ENCODE data around the gene MYH16. TPM values are rescaled to one million over a fixed set of nuclear protein-coding genes. Genes with fewer than 3 reads are reported as not detected.

Gene MYH16
- total and polyA plus RNA-seq, 9 of the 15 experiments (the other 6 are each of a cell fraction or from before 2014, with no cell fraction given) = 0.09 TPM; not detected in 8

DNA sequence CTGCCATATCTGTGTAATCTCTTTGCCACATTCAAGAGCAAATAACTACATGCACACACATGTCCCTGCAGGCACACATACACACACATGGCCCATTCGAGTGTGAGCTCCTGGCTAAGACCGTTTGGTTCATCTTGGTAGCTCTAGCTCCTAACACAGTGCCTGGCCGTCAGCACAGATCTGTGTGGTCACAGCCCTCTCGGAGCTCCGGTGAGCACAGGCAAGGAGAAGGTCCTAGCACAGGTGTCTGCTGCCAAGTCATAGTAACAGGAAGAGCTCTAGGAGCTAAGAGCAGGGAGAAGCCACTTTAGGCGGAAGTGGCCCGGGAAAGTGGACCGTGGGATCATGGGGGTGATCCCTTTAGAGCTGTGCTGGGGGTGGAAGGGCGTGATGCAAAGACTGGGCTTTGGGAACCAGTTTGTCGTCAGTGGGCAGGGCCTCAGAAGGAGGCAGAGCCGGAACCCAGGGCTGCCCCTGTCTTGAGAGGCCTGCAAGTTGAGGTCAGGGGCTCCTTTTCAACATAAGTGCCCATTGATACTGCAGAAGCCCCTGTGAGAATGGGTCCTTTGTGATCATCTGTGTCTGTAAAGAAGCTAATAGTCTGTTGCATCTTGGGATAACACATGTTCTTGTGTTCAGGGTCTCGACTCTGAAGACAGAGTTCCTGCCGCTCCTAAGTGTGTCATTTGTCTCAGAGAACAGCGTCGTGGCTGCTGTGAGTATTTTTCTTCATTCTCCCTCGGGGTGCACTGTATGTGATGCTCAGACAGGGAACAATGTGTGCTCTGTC is 85.3 kb downstream of the MYH16 start:
- in situ Hi-C loops (cut with MboI) = no loop called here
- peaks cover 0 to 4% of the 10 kb centered on the region in 2 experiments; a peak in 3 of 5 replicates for H3K4me1 ChIP-seq (replicated peaks in 1 of 2; ENCODE audit: control insufficient read depth in 2 of 2, insufficient read depth in 2 of 2, low read length in 2 of 2)
- BruUV-seq (replicated peaks) = no TSS peak
- H3K4me2 ChIP-seq (ENCODE audit: insufficient read depth, low read length) = no peak overlapping the region
- H3K9me1 ChIP-seq (ENCODE audit: control insufficient read depth, insufficient read depth, low read length) = no peaks in the 10 kb centered on the region
- H3K4me3 ChIP-seq = no peak overlapping the region
- H4K20me1 ChIP-seq (replicated peaks; ENCODE audit: control insufficient read depth, insufficient read depth, low read length) = no peaks in the 10 kb centered on the region
- H3K9ac ChIP-seq (ENCODE audit: insufficient read depth in 1 of 2, low read depth in 2 of 2, low read length in 2 of 2) = 0 out of 4 replicates have a peak overlapping the region, but pooled peaks of 1 of the 2 experiments have one; percentile 15
- ChIA-PET POLR2A (interaction anchor here (0.5 to 1.2 kb wide), 6 partner anchors 9 to 75 kb away, joined by 3 to 5 read pairs (median 3); no protein-coding TSS in a partner anchor), CTCF (ENCODE audit: low intra/inter-chr PET ratio) (no interaction called here)
- no peaks in the 10 kb centered on the region for H3K27me3 ChIP-seq (ENCODE audit: control insufficient read depth in 2 of 2, insufficient read depth in 2 of 2, low read length in 2 of 2)
- FAIRE-seq = no peak
- intact Hi-C loops (cut with micrococcal nuclease) = no loop called here
- H3K9me3 ChIP-seq (replicated peaks; ENCODE audit: control insufficient read depth, insufficient read depth, low read depth, low read length) = no peaks in the 10 kb centered on the region
- peaks cover 69% of the 10 kb centered on the region for H3K36me3 ChIP-seq (ENCODE audit: control insufficient read depth, insufficient read depth, low read length)
- no peak for ATAC-seq
- no peak overlapping the region for H3K27ac ChIP-seq (ENCODE audit: extremely low read depth, low read depth, low read length)
- DNase-seq (ENCODE audit: extremely low read depth in 1 of 4, low spot score in 3 of 4) = no peak
- no peaks in the 10 kb centered on the region for H3K79me2 ChIP-seq (ENCODE audit: control insufficient read depth, insufficient read depth, low read length)
- H2AFZ ChIP-seq (ENCODE audit: low read depth, low read length) = no peak overlapping the region
- WGBS (ENCODE audit: insufficient coverage, low coverage, missing lambda C conversion rate) = 87% methylated on average over 16 of the region's 16 CpGs
- TF ChIP-seq, protein P1, sequence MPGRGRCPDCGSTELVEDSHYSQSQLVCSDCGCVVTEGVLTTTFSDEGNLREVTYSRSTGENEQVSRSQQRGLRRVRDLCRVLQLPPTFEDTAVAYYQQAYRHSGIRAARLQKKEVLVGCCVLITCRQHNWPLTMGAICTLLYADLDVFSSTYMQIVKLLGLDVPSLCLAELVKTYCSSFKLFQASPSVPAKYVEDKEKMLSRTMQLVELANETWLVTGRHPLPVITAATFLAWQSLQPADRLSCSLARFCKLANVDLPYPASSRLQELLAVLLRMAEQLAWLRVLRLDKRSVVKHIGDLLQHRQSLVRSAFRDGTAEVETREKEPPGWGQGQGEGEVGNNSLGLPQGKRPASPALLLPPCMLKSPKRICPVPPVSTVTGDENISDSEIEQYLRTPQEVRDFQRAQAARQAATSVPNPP (IDR thresholded peaks at IDR 0.05; ENCODE audit: borderline replicate concordance, insufficient read depth, insufficient read length) = no peak
- TF ChIP-seq HNRNPK (IDR thresholded peaks at IDR 0.05; ENCODE audit: low read depth, low read length, poor library complexity, severe bottlenecking) (no peak), HSF4 (CRISPR knock-in tag; IDR thresholded peaks at IDR 0.05; ENCODE audit: borderline replicate concordance) (no peak), LARP7 (IDR thresholded peaks at IDR 0.05) (no peak), TOE1 (IDR thresholded peaks at IDR 0.05; ENCODE audit: borderline replicate concordance) (no peak), TOE1 (CRISPR knock-in tag; IDR thresholded peaks at IDR 0.05; ENCODE audit: borderline replicate concordance, low read depth) (no peak), ZNF589 (CRISPR knock-in tag; IDR thresholded peaks at IDR 0.05; ENCODE audit: low read depth) (no peak), FOXA1 (IDR thresholded peaks at IDR 0.05; ENCODE audit: borderline replicate concordance) (no peak), KLF10 (CRISPR knock-in tag; IDR thresholded peaks at IDR 0.05) (no peak), HDAC8 (tag; IDR thresholded peaks at IDR 0.05) (no peak), EP400 (IDR thresholded peaks at IDR 0.05) (no peak)
- TF ChIP-seq, protein P2, sequence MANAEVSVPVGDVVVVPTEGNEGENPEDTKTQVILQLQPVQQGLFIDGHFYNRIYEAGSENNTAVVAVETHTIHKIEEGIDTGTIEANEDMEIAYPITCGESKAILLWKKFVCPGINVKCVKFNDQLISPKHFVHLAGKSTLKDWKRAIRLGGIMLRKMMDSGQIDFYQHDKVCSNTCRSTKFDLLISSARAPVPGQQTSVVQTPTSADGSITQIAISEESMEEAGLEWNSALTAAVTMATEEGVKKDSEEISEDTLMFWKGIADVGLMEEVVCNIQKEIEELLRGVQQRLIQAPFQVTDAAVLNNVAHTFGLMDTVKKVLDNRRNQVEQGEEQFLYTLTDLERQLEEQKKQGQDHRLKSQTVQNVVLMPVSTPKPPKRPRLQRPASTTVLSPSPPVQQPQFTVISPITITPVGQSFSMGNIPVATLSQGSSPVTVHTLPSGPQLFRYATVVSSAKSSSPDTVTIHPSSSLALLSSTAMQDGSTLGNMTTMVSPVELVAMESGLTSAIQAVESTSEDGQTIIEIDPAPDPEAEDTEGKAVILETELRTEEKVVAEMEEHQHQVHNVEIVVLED (CRISPR knock-in tag; IDR thresholded peaks at IDR 0.05) = no peak

Data from K562 (cell line).